Erythroblast (primary cell): ENCODE results near the gene DIAPH2.

Experiments
- GATA1 ChIP-seq: IDR thresholded peaks from 2 replicates; pipeline ENCODE4 v1.6.1; 2011; ENCODE audit warnings: low read depth, mild to moderate bottlenecking, control low read depth, low read length, moderate library complexity
- POLR2A ChIP-seq: IDR thresholded peaks from 2 replicates; pipeline ENCODE4 v1.6.1; 2011; ENCODE audit warnings: mild to moderate bottlenecking, low read length

- TF ChIP-seq POLR2A (no peak), GATA1 (no peak)
These were observed 567.5 kb downstream of the DIAPH2 start for GRCh38 chrX:97252111-97252510.
